Measurements from ENCODE around the gene CENPV. TPM values are rescaled to one million over a fixed set of nuclear protein-coding genes. Genes with fewer than 3 reads are reported as not detected.
"Not testable (repeated sequence)": the region's sequence is repeated elsewhere in the genome, so short reads cannot be mapped to it uniquely, and the experiment has no call there.

Gene CENPV
- total RNA-seq, 1 donor from 2014 or later, result 17.3 TPM

DNA sequence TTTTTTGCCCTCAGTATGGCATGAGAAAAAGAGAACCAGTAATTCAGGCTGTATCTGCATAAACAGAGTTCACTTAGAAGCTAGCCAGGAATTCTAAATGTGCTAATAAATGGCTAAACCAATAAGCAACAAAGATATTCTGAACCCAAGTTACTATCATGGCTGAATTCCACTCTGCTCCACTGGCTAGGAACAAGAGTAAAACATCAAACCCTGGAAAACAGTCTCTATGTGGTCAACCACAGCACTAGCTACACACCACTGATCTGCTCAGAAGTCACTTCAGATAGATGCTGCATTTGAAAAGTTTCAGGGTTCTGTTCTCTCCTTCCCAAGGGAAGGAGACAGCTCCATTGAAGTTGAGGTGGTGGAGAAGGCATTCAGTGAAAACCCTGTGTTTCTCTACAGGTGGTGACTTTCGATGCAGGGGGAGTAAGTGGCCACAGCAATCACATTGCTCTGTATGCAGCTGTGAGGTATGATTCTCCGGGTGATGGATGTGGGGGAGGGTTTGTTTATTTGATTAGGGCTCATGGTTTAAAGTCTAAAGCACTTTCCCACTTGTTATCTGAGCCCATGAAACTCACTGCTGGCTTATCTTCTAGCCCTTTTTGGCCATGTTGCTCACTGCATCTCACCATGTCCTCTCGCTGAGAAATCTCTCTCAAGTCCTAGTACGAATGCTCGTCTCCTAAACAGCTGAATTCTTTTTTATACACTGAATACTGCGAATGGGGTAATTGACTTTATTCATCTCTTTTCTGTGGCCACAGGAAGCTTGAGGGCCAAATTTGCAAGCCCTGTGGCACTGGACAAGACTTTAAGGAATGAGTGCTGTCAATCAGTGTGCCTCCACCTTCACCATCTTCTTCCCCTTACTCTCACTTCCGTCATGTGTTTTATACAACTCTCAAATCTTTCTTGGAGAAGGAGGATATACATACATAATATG is 39.9 kb downstream of the CENPV start:
- intact Hi-C loops (cut with DNase I), result no loop called here
- no peak overlapping the region for H3K4me3 ChIP-seq
- no peaks in the 10 kb centered on the region for H3K9me3 ChIP-seq
- DNase-seq (no peak), ATAC-seq (no peak)
- no peaks in the 10 kb centered on the region for H3K4me1 ChIP-seq
- no peak overlapping the region for H3K27ac ChIP-seq
- no peak for TF ChIP-seq CTCF (IDR thresholded peaks at IDR 0.05)
- H3K27me3 ChIP-seq (ENCODE audit: low read depth), result no peaks in the 10 kb centered on the region
- peaks cover 7% of the 10 kb centered on the region for H3K36me3 ChIP-seq

- H3K27me3 ChIP-seq (ENCODE audit: low read depth); H3K4me1 ChIP-seq; intact Hi-C loops (cut with DNase I); H3K27ac ChIP-seq; DNase-seq; ATAC-seq; H3K9me3 ChIP-seq; H3K36me3 ChIP-seq; H3K4me3 ChIP-seq: not testable (repeated sequence)
Observed at GRCh38 chr17:16312061-16312460, 41.2 kb downstream of the CENPV start.

GRCh38 chr17:16306211-16306610 is 47.1 kb downstream of the CENPV start:
- no peak overlapping the region for H3K27ac ChIP-seq
- no peak for ATAC-seq
- intact Hi-C loops (cut with DNase I), result no loop called here
- H3K36me3 ChIP-seq, result peaks cover 5% of the 10 kb centered on the region
- no peaks in the 10 kb centered on the region for H3K4me1 ChIP-seq
- H3K9me3 ChIP-seq, result no peaks in the 10 kb centered on the region
- no peaks in the 10 kb centered on the region for H3K27me3 ChIP-seq (ENCODE audit: low read depth)
- no peak for TF ChIP-seq CTCF (IDR thresholded peaks at IDR 0.05)
- DNase-seq, result no peak
- H3K4me3 ChIP-seq, result no peak overlapping the region

DNA sequence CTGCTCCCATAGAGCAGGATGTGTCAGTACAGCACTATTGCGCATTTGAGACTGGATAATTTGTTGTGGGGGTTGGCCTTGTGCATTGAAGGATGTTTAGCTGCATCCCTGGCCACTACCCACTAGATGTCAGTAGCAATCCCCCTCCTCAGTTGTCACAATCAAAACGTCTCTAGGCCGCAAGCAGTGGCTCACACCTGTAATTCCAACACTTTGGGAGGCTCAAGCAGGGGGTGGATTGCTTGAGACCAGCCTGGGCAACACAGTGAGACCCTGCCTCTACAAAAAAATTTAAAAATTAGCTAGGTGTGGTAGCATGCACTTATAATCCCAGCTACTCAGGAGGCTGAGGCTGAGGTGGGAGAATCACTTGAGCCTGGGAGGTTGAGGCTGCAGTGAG is 48.4 kb downstream of the CENPV start:
- TF ChIP-seq CTCF (IDR thresholded peaks at IDR 0.05), result no peak
- DNase-seq (no peak), ATAC-seq (no peak)
- intact Hi-C loops (cut with DNase I), result no loop called here
- H3K27me3 ChIP-seq (ENCODE audit: low read depth), result no peaks in the 10 kb centered on the region
- H3K36me3 ChIP-seq, result peaks cover 5% of the 10 kb centered on the region
- no peaks in the 10 kb centered on the region for H3K4me1 ChIP-seq
- H3K27ac ChIP-seq, result no peak overlapping the region
- H3K9me3 ChIP-seq, result no peaks in the 10 kb centered on the region
- no peak overlapping the region for H3K4me3 ChIP-seq

- H3K4me3 ChIP-seq, result no peak overlapping the region
- no peak for TF ChIP-seq CTCF (IDR thresholded peaks at IDR 0.05)
- intact Hi-C loops (cut with DNase I), result no loop called here
- no peak for DNase-seq
- H3K9me3 ChIP-seq, result no peaks in the 10 kb centered on the region
- H3K36me3 ChIP-seq, result peaks cover 5% of the 10 kb centered on the region
- ATAC-seq, result no peak
- H3K27ac ChIP-seq, result no peak overlapping the region
- H3K27me3 ChIP-seq (ENCODE audit: low read depth), result no peaks in the 10 kb centered on the region
- no peaks in the 10 kb centered on the region for H3K4me1 ChIP-seq
Observed at GRCh38 chr17:16302856-16303255, 50.4 kb downstream of the CENPV start.

Measured in lower lobe of right lung (tissue), 2 donors.